ENCODE measurements around the gene MSH6. TPM values are rescaled to one million over a fixed set of nuclear protein-coding genes. Genes with fewer than 3 reads are reported as not detected.

Gene MSH6
- total RNA-seq, 1 donor from 2014 or later: 53.8 TPM

DNA sequence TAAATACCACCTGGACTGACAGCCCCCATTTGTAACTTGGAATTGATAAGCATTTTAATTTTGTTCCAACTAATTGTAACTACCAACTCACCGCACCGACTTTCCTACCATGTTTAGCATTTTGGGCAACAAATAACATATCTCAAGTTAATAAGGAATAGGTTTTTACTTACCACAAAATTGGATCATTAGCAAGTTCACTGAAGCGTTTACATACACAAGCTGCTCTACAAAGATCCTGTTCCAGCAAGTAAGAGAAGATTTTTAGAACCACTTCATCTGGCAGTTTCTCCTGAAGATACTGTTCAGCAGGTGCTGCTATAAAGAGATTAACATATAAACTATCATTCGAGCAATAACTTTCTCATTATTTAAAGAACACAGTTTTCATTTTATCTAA, 55.7 kb downstream of the MSH6 start:
- Histone ChIP-seq H3K4me2 (ENCODE audit: low read length) (no peak overlapping the region), H3K27ac (ENCODE audit: low read depth, low read length) (no peak overlapping the region), H3K36me3 (ENCODE audit: insufficient read depth, low read length) (peaks cover 22% of the 10 kb centered on the region), H3K27me3 (ENCODE audit: insufficient read depth, low read length) (no peaks in the 10 kb centered on the region), H3K9ac (ENCODE audit: low read length) (no peak overlapping the region), H3K9me3 (ENCODE audit: insufficient read depth, low read depth, low read length) (no peaks in the 10 kb centered on the region), H3K4me1 (ENCODE audit: insufficient read depth, low read length) (no peaks in the 10 kb centered on the region), H4K20me1 (ENCODE audit: insufficient read depth, low read length) (peaks cover 30% of the 10 kb centered on the region), H3K79me2 (ENCODE audit: insufficient read depth, low read length) (peaks cover 43% of the 10 kb centered on the region), H2AFZ (ENCODE audit: low read depth, low read length) (no peak overlapping the region), H3K4me3 (ENCODE audit: insufficient read depth, low read depth, low read length) (no peak overlapping the region)
- DNase-seq (ENCODE audit: low read depth) (no peak), FAIRE-seq (no peak)
- no peak overlapping the region for H3K4me3 Mint-ChIP-seq (ENCODE audit: unreplicated experiment)
- H3K27ac Mint-ChIP-seq (ENCODE audit: unreplicated experiment): no peak overlapping the region
- H3K36me3 Mint-ChIP-seq (ENCODE audit: low read depth, unreplicated experiment): peaks cover 7% of the 10 kb centered on the region
- TF ChIP-seq, protein P1, sequence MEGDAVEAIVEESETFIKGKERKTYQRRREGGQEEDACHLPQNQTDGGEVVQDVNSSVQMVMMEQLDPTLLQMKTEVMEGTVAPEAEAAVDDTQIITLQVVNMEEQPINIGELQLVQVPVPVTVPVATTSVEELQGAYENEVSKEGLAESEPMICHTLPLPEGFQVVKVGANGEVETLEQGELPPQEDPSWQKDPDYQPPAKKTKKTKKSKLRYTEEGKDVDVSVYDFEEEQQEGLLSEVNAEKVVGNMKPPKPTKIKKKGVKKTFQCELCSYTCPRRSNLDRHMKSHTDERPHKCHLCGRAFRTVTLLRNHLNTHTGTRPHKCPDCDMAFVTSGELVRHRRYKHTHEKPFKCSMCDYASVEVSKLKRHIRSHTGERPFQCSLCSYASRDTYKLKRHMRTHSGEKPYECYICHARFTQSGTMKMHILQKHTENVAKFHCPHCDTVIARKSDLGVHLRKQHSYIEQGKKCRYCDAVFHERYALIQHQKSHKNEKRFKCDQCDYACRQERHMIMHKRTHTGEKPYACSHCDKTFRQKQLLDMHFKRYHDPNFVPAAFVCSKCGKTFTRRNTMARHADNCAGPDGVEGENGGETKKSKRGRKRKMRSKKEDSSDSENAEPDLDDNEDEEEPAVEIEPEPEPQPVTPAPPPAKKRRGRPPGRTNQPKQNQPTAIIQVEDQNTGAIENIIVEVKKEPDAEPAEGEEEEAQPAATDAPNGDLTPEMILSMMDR (IDR thresholded peaks at IDR 0.05; ENCODE audit: insufficient read depth, low read depth, low read length): no peak
- TF ChIP-seq EZH2 (IDR thresholded peaks at IDR 0.05; ENCODE audit: insufficient read depth, low read length): no peak
- H3K9me3 Mint-ChIP-seq (ENCODE audit: unreplicated experiment): no peaks in the 10 kb centered on the region
- H3K27me3 Mint-ChIP-seq (ENCODE audit: low read depth, unreplicated experiment): no peaks in the 10 kb centered on the region
- H3K4me1 Mint-ChIP-seq (ENCODE audit: low read depth, unreplicated experiment): no peaks in the 10 kb centered on the region

DNA sequence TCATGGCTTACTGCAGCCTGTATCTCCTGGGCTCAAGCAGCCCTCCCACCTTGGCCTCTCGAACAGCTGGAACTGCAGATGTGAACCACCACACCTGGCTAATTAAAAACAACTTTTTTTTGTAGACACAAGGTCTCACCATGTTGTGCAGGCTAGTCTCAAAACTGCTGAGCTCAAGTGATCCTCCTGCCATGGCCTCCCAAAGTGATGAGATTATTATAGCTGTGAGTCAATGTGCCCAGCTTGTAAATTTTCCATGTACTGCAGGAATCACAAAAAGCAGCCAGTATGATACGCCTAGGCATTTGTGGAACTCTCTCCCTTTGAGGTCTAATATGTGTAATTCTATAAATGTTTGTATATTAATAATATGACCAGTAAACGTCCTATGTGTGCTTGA, 59.9 kb downstream of the MSH6 start:
- peaks cover 3% of the 10 kb centered on the region for H3K36me3 Mint-ChIP-seq (ENCODE audit: low read depth, unreplicated experiment)
- FAIRE-seq (no peak), DNase-seq (ENCODE audit: low read depth) (no peak)
- H3K27me3 Mint-ChIP-seq (ENCODE audit: low read depth, unreplicated experiment): no peaks in the 10 kb centered on the region
- Histone ChIP-seq H3K9ac (ENCODE audit: low read length) (no peak overlapping the region), H3K9me3 (ENCODE audit: insufficient read depth, low read depth, low read length) (no peaks in the 10 kb centered on the region), H3K27ac (ENCODE audit: low read depth, low read length) (no peak overlapping the region), H3K4me3 (ENCODE audit: insufficient read depth, low read depth, low read length) (no peak overlapping the region), H3K4me2 (ENCODE audit: low read length) (no peak overlapping the region), H2AFZ (ENCODE audit: low read depth, low read length) (no peak overlapping the region), H3K36me3 (ENCODE audit: insufficient read depth, low read length) (peaks cover 2% of the 10 kb centered on the region), H3K79me2 (ENCODE audit: insufficient read depth, low read length) (peaks cover 84% of the 10 kb centered on the region), H4K20me1 (ENCODE audit: insufficient read depth, low read length) (peaks cover 67% of the 10 kb centered on the region), H3K27me3 (ENCODE audit: insufficient read depth, low read length) (no peaks in the 10 kb centered on the region), H3K4me1 (ENCODE audit: insufficient read depth, low read length) (no peaks in the 10 kb centered on the region)
- no peaks in the 10 kb centered on the region for H3K4me1 Mint-ChIP-seq (ENCODE audit: low read depth, unreplicated experiment)
- TF ChIP-seq, protein P1 (IDR thresholded peaks at IDR 0.05; ENCODE audit: insufficient read depth, low read depth, low read length): no peak
- no peak for TF ChIP-seq EZH2 (IDR thresholded peaks at IDR 0.05; ENCODE audit: insufficient read depth, low read length)
- H3K9me3 Mint-ChIP-seq (ENCODE audit: unreplicated experiment): no peaks in the 10 kb centered on the region
- no peak overlapping the region for H3K4me3 Mint-ChIP-seq (ENCODE audit: unreplicated experiment)
- H3K27ac Mint-ChIP-seq (ENCODE audit: unreplicated experiment): no peak overlapping the region

DNA sequence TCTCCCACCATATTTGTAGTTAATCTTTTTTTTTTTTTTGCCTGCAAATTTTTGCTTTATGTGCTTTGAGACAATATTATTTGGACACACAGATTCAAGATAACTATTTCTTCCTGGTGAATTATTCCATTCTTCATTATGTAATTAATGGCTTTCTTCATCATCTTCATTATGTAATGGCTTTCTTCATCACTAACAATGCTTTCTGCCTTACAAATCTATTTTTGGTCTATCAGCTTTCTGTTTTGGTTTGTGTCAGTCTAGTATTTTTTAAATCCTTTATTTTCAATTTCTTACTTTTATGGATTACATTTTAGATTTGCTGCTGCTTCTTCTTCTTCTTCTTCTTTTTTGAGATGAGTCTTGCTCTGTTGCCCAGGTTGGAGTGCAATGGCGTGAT, 60.5 kb downstream of the MSH6 start:
- no peaks in the 10 kb centered on the region for H3K27me3 Mint-ChIP-seq (ENCODE audit: low read depth, unreplicated experiment)
- Histone ChIP-seq H3K27me3 (ENCODE audit: insufficient read depth, low read length) (no peaks in the 10 kb centered on the region), H3K79me2 (ENCODE audit: insufficient read depth, low read length) (peaks cover 89% of the 10 kb centered on the region), H3K4me1 (ENCODE audit: insufficient read depth, low read length) (no peaks in the 10 kb centered on the region), H3K9me3 (ENCODE audit: insufficient read depth, low read depth, low read length) (no peaks in the 10 kb centered on the region), H3K4me2 (ENCODE audit: low read length) (no peak overlapping the region), H3K9ac (ENCODE audit: low read length) (no peak overlapping the region), H3K4me3 (ENCODE audit: insufficient read depth, low read depth, low read length) (no peak overlapping the region), H2AFZ (ENCODE audit: low read depth, low read length) (no peak overlapping the region), H3K36me3 (ENCODE audit: insufficient read depth, low read length) (peaks cover 2% of the 10 kb centered on the region), H4K20me1 (ENCODE audit: insufficient read depth, low read length) (peaks cover 72% of the 10 kb centered on the region), H3K27ac (ENCODE audit: low read depth, low read length) (no peak overlapping the region)
- FAIRE-seq: no peak
- no peak for TF ChIP-seq EZH2 (IDR thresholded peaks at IDR 0.05; ENCODE audit: insufficient read depth, low read length)
- TF ChIP-seq, protein P1 (IDR thresholded peaks at IDR 0.05; ENCODE audit: insufficient read depth, low read depth, low read length): no peak
- H3K27ac Mint-ChIP-seq (ENCODE audit: unreplicated experiment): no peak overlapping the region
- H3K36me3 Mint-ChIP-seq (ENCODE audit: low read depth, unreplicated experiment): peaks cover 3% of the 10 kb centered on the region
- DNase-seq (ENCODE audit: low read depth): no peak
- no peaks in the 10 kb centered on the region for H3K9me3 Mint-ChIP-seq (ENCODE audit: unreplicated experiment)
- H3K4me3 Mint-ChIP-seq (ENCODE audit: unreplicated experiment): no peak overlapping the region
- no peaks in the 10 kb centered on the region for H3K4me1 Mint-ChIP-seq (ENCODE audit: low read depth, unreplicated experiment)

Measured in astrocyte (in vitro differentiated cells and primary cell).